Measurements from ENCODE around the gene INTS4.
"Not testable (repeated sequence)": the region's sequence is repeated elsewhere in the genome, so short reads cannot be mapped to it uniquely, and the experiment has no call there.

The INTS4 gene

GRCh38 chr11:78033040-78033439 is 38.6 kb upstream of the INTS4 start:
- Mint-ChIP-seq H3K9me3 (no peaks in the 10 kb centered on the region), H3K4me1 (ENCODE audit: low read depth) (peaks cover 2% of the 10 kb centered on the region), H3K36me3 (ENCODE audit: low read depth) (no peaks in the 10 kb centered on the region), H3K4me3 (no peak overlapping the region), H3K27ac (no peak overlapping the region), H3K27me3 (ENCODE audit: low read depth) (no peaks in the 10 kb centered on the region)
- DNase-seq (ENCODE audit: low spot score): no peak

GRCh38 chr11:78032090-78032489 is 37.6 kb upstream of the INTS4 start:
- no peak for DNase-seq (ENCODE audit: low spot score)
- no peak overlapping the region for H3K27ac Mint-ChIP-seq
- H3K4me3 Mint-ChIP-seq: no peak overlapping the region
- peaks cover 2% of the 10 kb centered on the region for H3K4me1 Mint-ChIP-seq (ENCODE audit: low read depth)
- H3K36me3 Mint-ChIP-seq (ENCODE audit: low read depth): no peaks in the 10 kb centered on the region
- H3K27me3 Mint-ChIP-seq (ENCODE audit: low read depth): no peaks in the 10 kb centered on the region
- no peaks in the 10 kb centered on the region for H3K9me3 Mint-ChIP-seq

- Mint-ChIP-seq H3K27ac (no peak overlapping the region), H3K36me3 (ENCODE audit: low read depth) (no peaks in the 10 kb centered on the region), H3K27me3 (ENCODE audit: low read depth) (no peaks in the 10 kb centered on the region), H3K4me3 (no peak overlapping the region), H3K4me1 (ENCODE audit: low read depth) (peaks cover 2% of the 10 kb centered on the region), H3K9me3 (no peaks in the 10 kb centered on the region)
- DNase-seq (ENCODE audit: low spot score): no peak
These were observed 37.2 kb upstream of the INTS4 start for GRCh38 chr11:78031629-78032028.

GRCh38 chr11:78030429-78031325 is 36.2 kb upstream of the INTS4 start:
- no peaks in the 10 kb centered on the region for H3K27me3 Mint-ChIP-seq (ENCODE audit: low read depth)
- H3K4me3 Mint-ChIP-seq: no peak overlapping the region
- no peaks in the 10 kb centered on the region for H3K9me3 Mint-ChIP-seq
- H3K27ac Mint-ChIP-seq: no peak overlapping the region
- DNase-seq (ENCODE audit: low spot score): no peak
- peaks cover 2% of the 10 kb centered on the region for H3K4me1 Mint-ChIP-seq (ENCODE audit: low read depth)
- H3K36me3 Mint-ChIP-seq (ENCODE audit: low read depth): no peaks in the 10 kb centered on the region

- not testable (repeated sequence) for H3K4me1 Mint-ChIP-seq (ENCODE audit: low read depth); H3K4me3 Mint-ChIP-seq; H3K9me3 Mint-ChIP-seq; DNase-seq (ENCODE audit: low spot score); H3K36me3 Mint-ChIP-seq (ENCODE audit: low read depth); H3K27ac Mint-ChIP-seq; H3K27me3 Mint-ChIP-seq (ENCODE audit: low read depth)
These were observed 34.0 kb upstream of the INTS4 start for GRCh38 chr11:78028423-78028822.

GRCh38 chr11:78027759-78028158 is 33.3 kb upstream of the INTS4 start:
- peaks cover 5% of the 10 kb centered on the region for H3K4me1 Mint-ChIP-seq (ENCODE audit: low read depth)
- H3K4me3 Mint-ChIP-seq: no peak overlapping the region
- no peak overlapping the region for H3K27ac Mint-ChIP-seq
- no peaks in the 10 kb centered on the region for H3K9me3 Mint-ChIP-seq
- H3K36me3 Mint-ChIP-seq (ENCODE audit: low read depth): no peaks in the 10 kb centered on the region
- DNase-seq (ENCODE audit: low spot score): no peak
- H3K27me3 Mint-ChIP-seq (ENCODE audit: low read depth): peaks cover under 1% of the 10 kb centered on the region

GRCh38 chr11:78025378-78025777 is 30.9 kb upstream of the INTS4 start:
- DNase-seq (ENCODE audit: low spot score): no peak
- Mint-ChIP-seq H3K4me1 (ENCODE audit: low read depth) (peaks cover 3% of the 10 kb centered on the region), H3K27me3 (ENCODE audit: low read depth) (peaks cover 14% of the 10 kb centered on the region), H3K4me3 (no peak overlapping the region), H3K36me3 (ENCODE audit: low read depth) (no peaks in the 10 kb centered on the region), H3K9me3 (no peaks in the 10 kb centered on the region), H3K27ac (no peak overlapping the region)

- H3K4me1 Mint-ChIP-seq (ENCODE audit: low read depth): peaks cover 3% of the 10 kb centered on the region
- H3K4me3 Mint-ChIP-seq: no peak overlapping the region
- H3K36me3 Mint-ChIP-seq (ENCODE audit: low read depth): no peaks in the 10 kb centered on the region
- H3K27me3 Mint-ChIP-seq (ENCODE audit: low read depth): peaks cover 21% of the 10 kb centered on the region
- no peak for DNase-seq (ENCODE audit: low spot score)
- no peak overlapping the region for H3K27ac Mint-ChIP-seq
- H3K9me3 Mint-ChIP-seq: no peaks in the 10 kb centered on the region
These were observed 29.0 kb upstream of the INTS4 start for GRCh38 chr11:78023426-78023825.

- Mint-ChIP-seq H3K4me1 (ENCODE audit: low read depth) (peaks cover 3% of the 10 kb centered on the region), H3K27me3 (ENCODE audit: low read depth) (peaks cover 22% of the 10 kb centered on the region), H3K9me3 (no peaks in the 10 kb centered on the region), H3K4me3 (no peak within 1 kb of the TSS), H3K27ac (no peak within 1 kb of the TSS), H3K36me3 (ENCODE audit: low read depth) (no peaks in the 10 kb centered on the region)
- DNase-seq (ENCODE audit: low spot score): no peak
These were observed 28.2 kb upstream of the INTS4 start, which contains the start of gene KCTD14 for GRCh38 chr11:78022397-78023396. Gene KCTD14 (minus strand): TSS chr11:78023276. CDS start chr11:78023249, 27 bp downstream.

GRCh38 chr11:78021611-78022010 is 27.1 kb upstream of the INTS4 start:
- peaks cover 22% of the 10 kb centered on the region for H3K27me3 Mint-ChIP-seq (ENCODE audit: low read depth)
- DNase-seq (ENCODE audit: low spot score): no peak
- H3K4me1 Mint-ChIP-seq (ENCODE audit: low read depth): peaks cover 3% of the 10 kb centered on the region
- no peak overlapping the region for H3K4me3 Mint-ChIP-seq
- no peak overlapping the region for H3K27ac Mint-ChIP-seq
- no peaks in the 10 kb centered on the region for H3K9me3 Mint-ChIP-seq
- H3K36me3 Mint-ChIP-seq (ENCODE audit: low read depth): no peaks in the 10 kb centered on the region

- Mint-ChIP-seq H3K4me1 (ENCODE audit: low read depth) (peaks cover 3% of the 10 kb centered on the region), H3K4me3 (no peak overlapping the region), H3K27me3 (ENCODE audit: low read depth) (peaks cover 22% of the 10 kb centered on the region), H3K9me3 (no peaks in the 10 kb centered on the region), H3K36me3 (ENCODE audit: low read depth) (no peaks in the 10 kb centered on the region), H3K27ac (no peak overlapping the region)
- DNase-seq (ENCODE audit: low spot score): no peak
These were observed 25.8 kb upstream of the INTS4 start for GRCh38 chr11:78020246-78020645.

GRCh38 chr11:78019808-78020207 is 25.3 kb upstream of the INTS4 start:
- H3K36me3 Mint-ChIP-seq (ENCODE audit: low read depth): no peaks in the 10 kb centered on the region
- no peaks in the 10 kb centered on the region for H3K9me3 Mint-ChIP-seq
- peaks cover 3% of the 10 kb centered on the region for H3K4me1 Mint-ChIP-seq (ENCODE audit: low read depth)
- peaks cover 22% of the 10 kb centered on the region for H3K27me3 Mint-ChIP-seq (ENCODE audit: low read depth)
- H3K27ac Mint-ChIP-seq: no peak overlapping the region
- H3K4me3 Mint-ChIP-seq: no peak overlapping the region
- no peak for DNase-seq (ENCODE audit: low spot score)

GRCh38 chr11:78015878-78016277 is 21.4 kb upstream of the INTS4 start:
- H3K4me1 Mint-ChIP-seq (ENCODE audit: low read depth): no peaks in the 10 kb centered on the region
- H3K36me3 Mint-ChIP-seq (ENCODE audit: low read depth): no peaks in the 10 kb centered on the region
- H3K4me3 Mint-ChIP-seq: no peak overlapping the region
- no peak for DNase-seq (ENCODE audit: low spot score)
- no peak overlapping the region for H3K27ac Mint-ChIP-seq
- H3K9me3 Mint-ChIP-seq: no peaks in the 10 kb centered on the region
- H3K27me3 Mint-ChIP-seq (ENCODE audit: low read depth): peaks cover 7% of the 10 kb centered on the region

- not testable (repeated sequence) for H3K27ac Mint-ChIP-seq; H3K9me3 Mint-ChIP-seq; H3K4me1 Mint-ChIP-seq (ENCODE audit: low read depth); H3K27me3 Mint-ChIP-seq (ENCODE audit: low read depth); H3K36me3 Mint-ChIP-seq (ENCODE audit: low read depth); DNase-seq (ENCODE audit: low spot score); H3K4me3 Mint-ChIP-seq
These were observed 20.6 kb upstream of the INTS4 start for GRCh38 chr11:78014937-78015520.

Data from T-helper 2 cell treated with Interferon-gamma antibody and Interleukin-4, amounts not matched to agents 5 μg/mL and 100 μg/mL, for 36 hours (primary cell).